ENCODE measurements around the gene MEIS2.

MEIS2 gene

GRCh38 chr15:36924034-36924433 is 176.3 kb downstream of the MEIS2 start:
- no peak for DNase-seq

- DNase-seq, result no peak
Measured at GRCh38 chr15:36921484-36922091, 178.8 kb downstream of the MEIS2 start.

- DNase-seq, result no peak
Measured at GRCh38 chr15:36917411-36918267, 182.7 kb downstream of the MEIS2 start.

DNA sequence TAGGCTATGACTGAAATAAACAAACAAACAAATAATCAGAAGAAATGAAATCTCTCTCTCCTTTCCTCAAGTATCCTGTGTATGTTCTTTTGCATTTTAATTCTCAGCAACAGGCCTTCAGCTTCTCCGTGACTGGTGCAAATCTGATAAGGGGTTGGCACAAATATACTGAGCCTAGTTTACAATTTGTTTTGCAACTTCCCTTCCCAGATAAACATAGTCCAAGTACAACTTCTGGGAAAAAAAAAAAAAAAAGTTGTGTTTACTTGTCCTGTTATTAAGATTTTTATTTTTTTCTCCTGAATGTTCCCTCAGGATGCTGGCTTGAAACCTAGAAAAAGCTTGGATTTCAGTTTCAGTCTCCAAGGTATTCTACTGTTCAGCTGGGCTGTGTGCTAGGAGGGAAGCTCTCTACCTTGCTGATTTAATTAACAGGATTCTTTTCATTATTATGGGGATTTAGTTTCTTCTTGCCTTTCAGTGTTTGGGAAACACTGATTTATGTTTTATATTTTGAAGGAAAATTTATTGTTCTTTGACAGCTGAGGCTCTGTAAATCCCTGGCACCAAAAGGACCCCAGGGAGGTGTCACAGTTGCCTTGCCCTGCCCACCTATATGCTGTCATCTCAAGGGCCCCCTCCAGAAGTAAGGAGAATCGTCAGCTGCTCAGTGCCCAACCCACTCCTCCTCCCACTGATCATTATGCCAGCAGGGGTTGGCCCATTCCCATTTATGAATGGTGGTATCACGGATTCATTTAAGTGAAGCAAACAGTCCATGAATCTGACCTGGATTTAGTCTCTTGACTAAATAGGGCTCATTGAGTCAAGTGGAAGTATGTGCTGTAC is 185.2 kb downstream of the MEIS2 start:
- no peak for DNase-seq

DNA sequence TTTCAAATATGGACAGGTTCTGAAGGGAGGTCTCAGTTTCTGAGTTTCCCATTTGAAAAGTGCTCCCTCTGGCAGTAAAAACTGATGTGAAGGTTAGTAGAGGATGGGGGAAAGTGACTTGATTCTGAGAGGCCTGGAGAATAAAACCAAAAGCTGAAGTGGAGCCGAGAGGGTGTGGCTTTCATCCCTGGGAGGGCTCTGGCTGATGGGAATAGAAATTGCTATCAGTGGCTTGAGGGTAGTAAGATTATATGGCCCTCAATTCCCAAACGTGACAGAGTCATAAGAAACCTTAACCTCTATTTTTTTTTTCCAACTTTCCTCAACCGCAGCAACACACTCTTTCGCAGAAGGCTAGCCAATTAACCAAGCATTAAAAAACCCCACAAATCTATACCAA is 185.9 kb downstream of the MEIS2 start:
- DNase-seq, result no peak

DNA sequence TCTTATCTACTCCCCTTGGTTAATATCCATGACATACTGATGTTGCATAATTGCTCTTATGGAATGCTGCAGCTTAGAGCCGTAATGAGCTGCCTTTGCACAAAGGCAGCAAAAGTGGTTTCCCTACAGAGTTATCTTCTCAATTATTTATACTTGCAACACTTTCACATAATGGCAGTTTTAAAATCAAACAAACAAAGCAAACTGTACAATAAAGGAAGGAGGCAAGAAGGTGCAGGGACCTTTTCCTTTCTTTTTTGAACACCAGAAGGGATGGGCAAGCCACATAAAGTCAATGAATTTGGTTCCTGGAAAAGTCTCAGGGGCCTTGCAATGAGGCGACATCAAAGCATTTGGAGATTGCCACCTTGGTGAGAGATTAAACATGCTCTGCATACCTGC is 188.0 kb downstream of the MEIS2 start:
- no peak for DNase-seq

DNA sequence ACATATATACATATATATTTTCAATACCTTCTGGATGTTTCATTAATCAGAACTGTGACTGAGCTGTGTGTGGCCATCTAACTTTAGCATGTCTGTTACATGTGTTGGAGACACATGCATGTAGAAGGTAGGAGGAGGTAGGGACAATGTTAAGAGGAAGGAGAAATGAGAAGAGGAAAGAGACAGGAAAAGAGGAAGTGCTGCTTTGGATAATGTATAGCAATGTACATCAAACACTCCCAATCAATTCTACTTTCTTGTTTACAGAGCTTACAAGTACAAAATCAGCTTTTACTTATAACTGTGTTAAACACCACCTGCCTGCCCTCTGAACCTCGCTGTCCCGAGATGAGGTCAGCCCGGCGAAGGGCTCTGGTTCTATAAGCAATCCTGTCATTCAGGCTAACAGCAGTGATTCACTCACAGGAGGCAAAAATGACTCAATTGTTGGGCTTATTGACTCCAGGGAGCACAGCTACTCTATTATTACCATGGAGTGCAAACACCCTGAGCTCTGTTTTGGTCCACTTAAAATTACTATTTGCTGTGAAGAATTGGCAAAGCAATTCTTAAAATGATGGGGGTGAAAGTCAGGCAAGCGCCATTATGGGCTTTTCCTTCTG is 188.9 kb downstream of the MEIS2 start:
- no peak for DNase-seq

DNA sequence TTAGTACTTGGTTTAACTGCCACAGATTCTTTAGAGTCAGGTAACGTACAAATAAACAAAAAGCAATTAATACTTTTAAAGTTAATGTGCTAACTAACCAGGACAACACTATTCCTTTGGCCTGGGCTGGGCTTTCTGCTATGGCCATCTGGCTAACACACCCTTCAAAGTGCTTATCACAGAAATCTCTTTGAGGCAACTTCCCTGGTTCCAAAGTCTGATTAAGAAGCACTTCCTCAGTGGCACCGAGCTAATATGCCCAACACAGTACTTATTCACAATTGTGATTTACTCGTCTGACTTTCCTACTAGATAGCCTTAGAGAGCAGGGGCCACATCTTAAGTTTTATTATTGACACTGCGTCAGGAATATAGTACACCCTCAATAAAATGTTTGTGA is 191.4 kb downstream of the MEIS2 start:
- no peak for DNase-seq

GRCh38 chr15:36907295-36907694 is 193.1 kb downstream of the MEIS2 start:
- DNase-seq, result no peak

DNA sequence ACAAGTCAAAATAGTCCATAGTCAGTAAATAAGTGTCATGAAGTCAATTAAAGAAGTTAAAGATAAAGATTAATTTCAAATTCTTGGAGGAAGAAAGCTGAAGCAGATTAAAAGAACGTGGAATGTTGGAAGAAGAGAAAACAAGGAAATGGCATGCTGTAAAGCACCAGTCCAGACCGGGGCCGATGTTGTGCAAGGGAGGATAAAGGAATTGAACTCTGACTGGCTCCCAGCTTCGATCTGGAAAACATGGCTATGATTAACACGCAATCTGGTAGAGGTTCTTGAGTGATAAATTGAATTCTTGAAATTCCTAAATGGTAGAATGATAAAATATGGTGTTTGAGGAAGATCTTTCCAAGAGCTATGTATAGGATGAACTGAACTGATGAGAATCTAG is 194.4 kb downstream of the MEIS2 start:
- DNase-seq, result no peak

DNA sequence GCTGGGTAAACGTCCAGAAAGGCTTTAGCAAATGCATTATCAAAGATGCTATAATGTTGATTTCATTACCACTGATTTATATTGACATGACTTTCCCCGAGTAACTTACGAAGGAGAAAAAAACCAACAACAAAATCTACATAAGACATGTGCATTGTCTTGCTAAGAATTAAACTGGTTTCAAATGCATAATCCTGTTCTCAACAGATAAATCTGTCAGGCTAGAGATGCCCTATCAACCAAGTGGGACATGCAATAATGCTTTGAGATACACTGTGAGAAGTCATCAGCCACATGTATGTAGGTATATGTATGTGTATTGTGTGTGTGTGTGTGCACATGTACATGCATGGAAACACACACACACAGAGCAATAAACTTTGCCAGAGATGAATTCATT is 195.6 kb downstream of the MEIS2 start:
- no peak for DNase-seq

DNA sequence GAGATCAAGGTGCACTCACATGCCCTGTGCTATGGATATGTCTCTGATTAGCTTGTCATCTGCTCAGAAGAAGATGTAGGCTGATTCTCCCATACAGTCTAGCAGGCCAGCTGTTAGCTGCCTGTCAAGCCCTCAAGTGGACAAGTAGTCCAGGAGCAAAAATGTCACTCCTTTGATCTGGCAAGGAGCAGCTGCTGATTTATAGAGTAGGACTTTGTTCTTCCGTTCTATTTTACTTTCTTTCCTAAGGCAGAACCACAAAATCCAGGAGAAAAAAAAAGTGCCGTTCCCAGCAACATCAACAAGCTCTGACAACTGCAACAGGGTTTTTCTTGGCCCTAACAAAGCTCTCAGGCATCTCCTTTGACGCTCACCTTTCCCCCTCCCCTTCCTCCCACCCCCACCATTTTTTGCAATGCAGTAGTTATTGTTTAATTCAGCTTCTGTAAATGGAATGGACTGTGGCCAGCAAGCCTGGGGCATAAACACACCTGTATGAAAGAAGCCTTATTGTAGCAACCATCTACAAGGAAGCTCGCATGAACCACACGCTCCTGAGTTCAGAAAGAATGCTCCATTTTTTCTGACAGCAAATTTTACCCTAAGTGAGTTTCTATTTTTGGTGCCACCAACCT is 196.3 kb downstream of the MEIS2 start:
- DNase-seq, result no peak

GRCh38 chr15:36903195-36903594 is 197.2 kb downstream of the MEIS2 start:
- DNase-seq, result no peak

DNA sequence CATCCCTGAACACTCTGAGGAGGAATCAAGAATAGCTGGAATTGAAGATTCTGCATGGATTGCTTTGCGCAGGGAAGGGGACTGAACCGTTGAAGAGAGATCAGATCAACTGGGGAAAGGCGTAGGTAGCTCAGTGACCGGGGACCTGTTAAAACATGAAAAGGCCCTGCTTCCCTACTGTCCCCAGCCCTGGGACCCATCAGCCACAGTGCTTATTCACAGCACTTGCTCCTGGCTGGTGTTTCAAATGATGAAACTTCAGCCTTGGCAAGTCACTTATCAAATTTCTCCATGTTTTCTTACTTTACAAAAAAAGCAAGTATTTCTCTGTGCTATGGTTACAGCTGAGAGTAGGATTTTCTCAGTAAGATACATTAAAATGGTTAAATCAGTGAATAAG is 199.3 kb downstream of the MEIS2 start:
- DNase-seq, result no peak

DNA sequence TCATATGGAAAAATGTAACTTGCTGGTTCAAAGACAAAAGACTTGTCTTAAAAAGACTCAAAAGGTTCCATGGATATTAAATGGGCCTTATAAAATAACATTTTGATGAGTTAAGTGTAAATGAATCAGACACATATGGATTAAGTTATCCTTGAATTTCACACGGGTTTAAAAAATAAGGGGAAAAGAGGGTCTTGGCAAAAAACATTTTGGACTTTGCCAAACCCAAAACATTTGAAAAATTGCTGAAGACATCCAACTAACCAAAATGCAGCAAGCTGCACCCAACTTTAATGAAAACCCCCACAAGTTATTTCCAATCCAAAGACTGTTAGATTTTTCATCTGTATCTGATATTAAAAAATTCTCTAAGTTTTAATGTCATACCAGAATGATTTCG is 200.7 kb downstream of the MEIS2 start:
- no peak for DNase-seq

GRCh38 chr15:36898536-36899126 is 201.7 kb downstream of the MEIS2 start:
- DNase-seq, result no peak

- peak; percentile 72 for DNase-seq
Measured at GRCh38 chr15:36897834-36898233, 202.5 kb downstream of the MEIS2 start.

DNA sequence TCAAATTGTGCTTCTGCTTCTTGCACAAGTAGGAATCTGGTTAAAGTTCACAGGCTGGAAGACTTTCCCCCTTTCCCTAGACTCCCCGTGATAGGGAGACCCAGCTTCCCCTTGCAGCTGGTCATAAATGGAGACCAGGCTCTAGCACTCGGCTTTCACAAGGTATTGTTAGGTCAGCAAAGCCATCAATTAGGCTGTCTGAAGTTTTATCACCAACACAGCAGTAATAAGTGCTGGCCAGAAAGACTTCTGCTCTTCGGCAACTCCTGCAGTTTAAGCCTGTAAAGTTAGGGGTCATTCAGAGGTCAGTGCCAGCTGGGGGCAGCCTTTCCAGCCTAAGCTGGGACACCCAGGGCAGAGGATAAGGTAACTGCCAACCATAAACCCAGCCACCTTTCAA is 203.4 kb downstream of the MEIS2 start:
- DNase-seq, result no peak

DNA sequence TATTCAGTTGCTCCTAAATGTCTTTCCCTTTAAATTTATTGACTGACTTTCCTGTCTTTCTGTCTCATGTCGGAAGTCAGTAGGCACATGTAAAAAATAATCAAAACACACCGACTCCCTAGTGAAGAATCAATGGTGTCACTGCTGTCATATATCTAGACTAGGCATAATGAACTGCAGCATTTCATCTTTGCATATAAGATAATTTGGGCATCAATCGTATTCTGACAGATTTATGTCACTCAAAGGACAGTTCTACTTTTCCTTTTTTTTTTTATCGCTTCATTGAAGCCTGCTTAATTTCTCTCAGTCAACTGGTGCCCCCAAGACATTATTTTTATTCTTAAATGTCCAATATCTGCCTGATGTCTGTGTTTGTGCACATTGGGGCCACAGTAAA is 206.3 kb downstream of the MEIS2 start:
- DNase-seq, result no peak

DNA sequence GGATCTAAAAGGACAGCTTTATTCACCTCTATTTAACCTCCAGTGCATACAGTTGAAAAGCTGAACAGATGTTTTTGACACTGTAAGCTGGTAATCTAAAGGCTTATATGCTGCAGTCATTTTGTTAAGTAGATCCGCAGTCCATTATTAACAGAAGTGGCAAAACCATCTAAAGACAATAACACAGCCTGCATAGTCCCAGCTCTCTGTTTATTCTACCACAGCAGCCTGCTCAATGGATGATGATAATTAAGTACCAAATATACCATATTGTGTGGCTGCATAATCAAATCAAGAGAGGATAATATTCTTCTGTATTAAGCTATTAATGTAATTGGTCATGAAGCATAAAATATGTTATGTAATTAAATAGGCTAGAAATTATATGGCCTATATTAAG is 207.1 kb downstream of the MEIS2 start:
- no peak for DNase-seq

- DNase-seq, result no peak
Measured at GRCh38 chr15:36888011-36888992, 212.0 kb downstream of the MEIS2 start.

All from NCI-H526 treated with DMSO at 0.1 percent for 48 hours (cell line).